GM23338 (cell line): ENCODE data around the gene CST9L.

Source experiments
- EZH2 ChIP-seq: fragments of 200-600 bp; sonication (generic); IDR thresholded peaks from one replicate; pipeline ENCODE4 v1.8.0; 2017; ENCODE audit warnings: antibody characterized with exemption, mild to moderate bottlenecking, low read depth; ENCODE audit not compliant: unreplicated experiment
- POLR2AphosphoS5 ChIP-seq: IDR thresholded peaks from 2 replicates; pipeline ENCODE4 v1.6.1; 2016; ENCODE audit warnings: antibody characterized with exemption, low read depth
- TF ChIP-seq, protein P1 (sequence below), 2 experiments: fragments of 200-600 bp in 1 of 2; sonication (generic) in 1 of 2; conservative IDR thresholded peaks; 2 replicates each; pipeline versions ENCODE4 v1.5.1 to v1.6.1; 2016 to 2017; ENCODE audit warnings: antibody characterized with exemption in 2 of 2, low read depth in 2 of 2, mild to moderate bottlenecking in 2 of 2, moderate library complexity in 1 of 2

GRCh38 chr20:23541330-23541729 lies 27.0 kb downstream of the CST9L start:
- TF ChIP-seq, protein P1, sequence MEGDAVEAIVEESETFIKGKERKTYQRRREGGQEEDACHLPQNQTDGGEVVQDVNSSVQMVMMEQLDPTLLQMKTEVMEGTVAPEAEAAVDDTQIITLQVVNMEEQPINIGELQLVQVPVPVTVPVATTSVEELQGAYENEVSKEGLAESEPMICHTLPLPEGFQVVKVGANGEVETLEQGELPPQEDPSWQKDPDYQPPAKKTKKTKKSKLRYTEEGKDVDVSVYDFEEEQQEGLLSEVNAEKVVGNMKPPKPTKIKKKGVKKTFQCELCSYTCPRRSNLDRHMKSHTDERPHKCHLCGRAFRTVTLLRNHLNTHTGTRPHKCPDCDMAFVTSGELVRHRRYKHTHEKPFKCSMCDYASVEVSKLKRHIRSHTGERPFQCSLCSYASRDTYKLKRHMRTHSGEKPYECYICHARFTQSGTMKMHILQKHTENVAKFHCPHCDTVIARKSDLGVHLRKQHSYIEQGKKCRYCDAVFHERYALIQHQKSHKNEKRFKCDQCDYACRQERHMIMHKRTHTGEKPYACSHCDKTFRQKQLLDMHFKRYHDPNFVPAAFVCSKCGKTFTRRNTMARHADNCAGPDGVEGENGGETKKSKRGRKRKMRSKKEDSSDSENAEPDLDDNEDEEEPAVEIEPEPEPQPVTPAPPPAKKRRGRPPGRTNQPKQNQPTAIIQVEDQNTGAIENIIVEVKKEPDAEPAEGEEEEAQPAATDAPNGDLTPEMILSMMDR (conservative IDR thresholded peaks at IDR 0.05; ENCODE audit: low read depth in 2 of 2): no peak
- TF ChIP-seq POLR2AphosphoS5 (no peak), EZH2 (no peak)
